ENCODE results near the gene SMARCA1. TPM values are rescaled to one million over a fixed set of nuclear protein-coding genes. Genes with fewer than 3 reads are reported as not detected.

Gene SMARCA1
- total RNA-seq, 1 experiment from 2014 or later = 34.5 TPM

DNA sequence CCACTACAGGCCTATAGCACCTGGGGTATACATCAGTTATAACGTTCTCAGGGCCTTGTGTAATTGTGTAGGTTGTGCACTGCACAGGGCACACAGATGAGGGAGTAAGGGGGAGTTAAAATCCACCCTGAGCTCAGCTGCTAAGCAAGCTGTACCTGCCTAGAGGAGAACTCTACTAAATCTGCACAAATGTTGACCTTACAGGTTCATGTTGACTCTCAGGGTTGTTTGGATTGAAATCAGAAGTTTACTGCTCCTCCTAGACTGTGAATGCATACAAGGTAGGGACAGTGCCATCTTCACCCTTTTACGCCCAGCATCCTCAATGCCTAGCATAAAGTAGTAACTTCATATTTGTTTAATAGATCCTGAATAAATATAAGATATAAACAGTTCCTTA, 89.8 kb downstream of the SMARCA1 start:
- TF ChIP-seq, protein P1, sequence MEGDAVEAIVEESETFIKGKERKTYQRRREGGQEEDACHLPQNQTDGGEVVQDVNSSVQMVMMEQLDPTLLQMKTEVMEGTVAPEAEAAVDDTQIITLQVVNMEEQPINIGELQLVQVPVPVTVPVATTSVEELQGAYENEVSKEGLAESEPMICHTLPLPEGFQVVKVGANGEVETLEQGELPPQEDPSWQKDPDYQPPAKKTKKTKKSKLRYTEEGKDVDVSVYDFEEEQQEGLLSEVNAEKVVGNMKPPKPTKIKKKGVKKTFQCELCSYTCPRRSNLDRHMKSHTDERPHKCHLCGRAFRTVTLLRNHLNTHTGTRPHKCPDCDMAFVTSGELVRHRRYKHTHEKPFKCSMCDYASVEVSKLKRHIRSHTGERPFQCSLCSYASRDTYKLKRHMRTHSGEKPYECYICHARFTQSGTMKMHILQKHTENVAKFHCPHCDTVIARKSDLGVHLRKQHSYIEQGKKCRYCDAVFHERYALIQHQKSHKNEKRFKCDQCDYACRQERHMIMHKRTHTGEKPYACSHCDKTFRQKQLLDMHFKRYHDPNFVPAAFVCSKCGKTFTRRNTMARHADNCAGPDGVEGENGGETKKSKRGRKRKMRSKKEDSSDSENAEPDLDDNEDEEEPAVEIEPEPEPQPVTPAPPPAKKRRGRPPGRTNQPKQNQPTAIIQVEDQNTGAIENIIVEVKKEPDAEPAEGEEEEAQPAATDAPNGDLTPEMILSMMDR (IDR thresholded peaks at IDR 0.05; ENCODE audit: insufficient read depth in 1 of 2, low read depth in 1 of 2, low read length in 1 of 2, severe bottlenecking in 1 of 2, unreplicated experiment in 1 of 2) = no peak
- Histone ChIP-seq H3K4me3 (ENCODE audit: low read depth, low read length) (no peak overlapping the region), H3K27me3 (replicated peaks; ENCODE audit: control insufficient read depth, insufficient read depth, low read length) (no peaks in the 10 kb centered on the region), H3K9me3 (no peaks in the 10 kb centered on the region), H3K4me1 (no peaks in the 10 kb centered on the region), H3K36me3 (ENCODE audit: control insufficient read depth, insufficient read depth, low read length) (no peaks in the 10 kb centered on the region; the same call in 1 of the 2 replicates)
- Mint-ChIP-seq H3K27me3 (ENCODE audit: insufficient read depth, unreplicated experiment) (no peaks in the 10 kb centered on the region), H3K27ac (ENCODE audit: unreplicated experiment) (no peak overlapping the region), H3K9me3 (ENCODE audit: unreplicated experiment) (no peaks in the 10 kb centered on the region), H3K4me1 (ENCODE audit: low read depth, unreplicated experiment) (no peaks in the 10 kb centered on the region), H3K4me3 (ENCODE audit: unreplicated experiment) (no peak overlapping the region), H3K36me3 (ENCODE audit: insufficient read depth, unreplicated experiment) (no peaks in the 10 kb centered on the region)
- no TSS peak for BruUV-seq (replicated peaks)
- ChIA-PET POLR2A (no interaction called here), CTCF (no interaction called here)
- intact Hi-C loops (cut with micrococcal nuclease; ENCODE audit: unreplicated experiment) = no loop called here
- DNase-seq = no peak

DNA sequence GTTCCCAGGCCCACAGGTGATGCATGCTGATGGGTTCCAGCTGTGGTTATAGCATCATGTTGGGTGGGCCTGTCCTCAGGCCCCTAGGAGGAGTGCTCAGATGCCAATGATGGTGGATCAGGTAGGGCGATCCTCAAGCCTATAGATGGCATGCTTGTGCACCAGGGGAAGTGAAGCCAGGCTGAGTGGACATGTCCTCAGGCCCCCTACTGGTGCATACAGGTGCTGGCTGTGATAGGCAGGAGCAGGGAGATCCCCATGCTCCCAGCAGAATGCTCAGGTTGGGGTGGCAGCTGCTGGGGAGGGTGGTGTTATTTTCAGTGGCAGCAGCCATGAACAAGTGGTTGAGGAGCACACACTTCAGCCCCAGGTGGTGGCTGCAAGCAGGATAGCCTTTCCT, 96.0 kb downstream of the SMARCA1 start:
- POLR2A ChIA-PET = no interaction called here
- Histone ChIP-seq H3K4me3 (ENCODE audit: low read depth, low read length) (no peak overlapping the region), H3K27me3 (replicated peaks; ENCODE audit: control insufficient read depth, insufficient read depth, low read length) (no peaks in the 10 kb centered on the region), H3K36me3 (ENCODE audit: control insufficient read depth, insufficient read depth, low read length) (0 out of 2 replicates have a peak, but pooled peaks cover 1% of the 10 kb centered on the region), H3K4me1 (no peaks in the 10 kb centered on the region), H3K9me3 (no peaks in the 10 kb centered on the region)
- H3K27ac Mint-ChIP-seq (ENCODE audit: unreplicated experiment) = no peak overlapping the region
- intact Hi-C loops (cut with micrococcal nuclease; ENCODE audit: unreplicated experiment) = no loop called here
- H3K27me3 Mint-ChIP-seq (ENCODE audit: insufficient read depth, unreplicated experiment) = no peaks in the 10 kb centered on the region
- no peaks in the 10 kb centered on the region for H3K4me1 Mint-ChIP-seq (ENCODE audit: low read depth, unreplicated experiment)
- no TSS peak for BruUV-seq (replicated peaks)
- no peak overlapping the region for H3K4me3 Mint-ChIP-seq (ENCODE audit: unreplicated experiment)
- peaks cover 23% of the 10 kb centered on the region for H3K9me3 Mint-ChIP-seq (ENCODE audit: unreplicated experiment)
- peaks cover 6% of the 10 kb centered on the region for H3K36me3 Mint-ChIP-seq (ENCODE audit: insufficient read depth, unreplicated experiment)
- TF ChIP-seq, protein P1 (IDR thresholded peaks at IDR 0.05; ENCODE audit: insufficient read depth in 1 of 2, low read depth in 1 of 2, low read length in 1 of 2, severe bottlenecking in 1 of 2, unreplicated experiment in 1 of 2) = no peak
- CTCF ChIA-PET = no interaction called here
- DNase-seq = no peak

DNA sequence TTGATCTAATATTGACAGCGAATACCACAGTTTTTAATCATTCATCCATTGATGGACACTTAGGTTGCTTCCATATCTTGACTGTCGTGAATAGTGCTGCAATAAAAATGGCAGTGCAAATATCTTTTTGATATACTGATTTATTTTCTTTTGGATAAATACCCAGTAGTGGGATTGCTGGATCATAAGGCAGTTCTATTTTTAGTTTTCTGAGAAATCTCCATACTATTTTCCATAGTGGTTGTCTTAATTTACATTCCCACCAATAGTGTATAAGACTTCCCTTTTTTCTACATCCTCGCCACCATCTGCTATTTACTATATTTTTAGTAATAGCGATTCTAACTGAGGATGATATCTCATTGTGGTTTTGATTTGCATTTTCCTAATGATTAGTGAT, 100.1 kb downstream of the SMARCA1 start:
- BruUV-seq (replicated peaks) = no TSS peak
- TF ChIP-seq, protein P1 (IDR thresholded peaks at IDR 0.05; ENCODE audit: insufficient read depth in 1 of 2, low read depth in 1 of 2, low read length in 1 of 2, severe bottlenecking in 1 of 2, unreplicated experiment in 1 of 2) = no peak
- H3K4me3 Mint-ChIP-seq (ENCODE audit: unreplicated experiment) = no peak overlapping the region
- no peak overlapping the region for H3K27ac Mint-ChIP-seq (ENCODE audit: unreplicated experiment)
- Histone ChIP-seq H3K27me3 (replicated peaks; ENCODE audit: control insufficient read depth, insufficient read depth, low read length) (no peaks in the 10 kb centered on the region), H3K4me3 (ENCODE audit: low read depth, low read length) (no peak overlapping the region), H3K9me3 (no peaks in the 10 kb centered on the region), H3K36me3 (ENCODE audit: control insufficient read depth, insufficient read depth, low read length) (0 out of 2 replicates have a peak, but pooled peaks cover 1% of the 10 kb centered on the region), H3K4me1 (no peaks in the 10 kb centered on the region)
- no peaks in the 10 kb centered on the region for H3K4me1 Mint-ChIP-seq (ENCODE audit: low read depth, unreplicated experiment)
- POLR2A ChIA-PET = no interaction called here
- H3K36me3 Mint-ChIP-seq (ENCODE audit: insufficient read depth, unreplicated experiment) = peaks cover 6% of the 10 kb centered on the region
- DNase-seq = no peak
- no peaks in the 10 kb centered on the region for H3K27me3 Mint-ChIP-seq (ENCODE audit: insufficient read depth, unreplicated experiment)
- peaks cover 36% of the 10 kb centered on the region for H3K9me3 Mint-ChIP-seq (ENCODE audit: unreplicated experiment)
- CTCF ChIA-PET = no interaction called here
- intact Hi-C loops (cut with micrococcal nuclease; ENCODE audit: unreplicated experiment) = no loop called here
